Measurements from ENCODE around the gene FADS2. TPM values are rescaled to one million over a fixed set of nuclear protein-coding genes. Genes with fewer than 3 reads are reported as not detected.

FADS2 gene
- total and polyA plus RNA-seq, 9 of the 15 experiments (the other 6 are each of a cell fraction or from before 2014, with no cell fraction given) = 2.9 to 42.8 (median 16.2) TPM

DNA sequence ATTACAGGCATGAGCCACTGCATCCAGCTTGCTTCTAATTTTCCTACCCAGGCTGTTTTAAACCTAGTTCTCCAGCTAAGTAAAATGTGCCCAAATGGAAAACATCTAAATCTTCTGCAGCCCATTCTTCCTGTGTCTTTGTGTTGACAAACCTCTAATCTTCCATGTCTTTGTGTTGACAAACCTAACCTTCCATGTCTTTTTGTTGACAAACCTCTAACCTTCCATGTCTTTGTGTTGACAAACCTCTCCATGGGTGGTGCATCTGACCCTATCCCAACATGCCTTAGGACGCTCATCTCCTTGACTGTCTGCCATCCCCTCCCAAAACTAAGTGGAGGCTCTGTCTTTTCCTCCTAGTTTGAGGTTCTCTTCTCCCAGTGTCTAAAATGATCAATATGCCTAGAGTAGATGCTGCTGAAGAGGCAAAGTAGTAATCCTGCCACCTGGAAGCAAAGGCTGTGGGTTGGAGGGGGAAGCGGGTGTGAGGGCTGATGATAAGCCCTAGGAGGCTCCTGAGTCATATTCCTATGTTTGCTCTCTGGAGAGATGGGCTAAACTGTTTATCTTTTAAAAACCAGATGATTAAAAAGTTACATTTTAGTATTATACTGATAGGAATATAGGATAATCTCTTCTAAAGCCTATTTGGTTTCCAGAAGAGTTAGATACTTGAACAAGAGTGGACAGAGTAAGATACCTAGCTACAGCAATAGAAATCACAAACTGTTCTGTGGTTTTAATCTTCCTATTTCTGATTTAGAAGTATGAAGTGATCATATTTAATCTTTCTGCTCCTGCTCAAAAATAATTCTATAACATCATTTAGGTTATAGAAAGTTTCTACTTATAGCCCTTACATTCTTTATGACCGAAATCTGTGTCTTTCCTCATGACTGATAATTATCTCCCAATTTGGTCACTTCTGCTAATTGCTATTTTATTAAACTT is 27.5 kb upstream of the FADS2 start (continued):
- TF ChIP-seq ZNF707 (CRISPR knock-in tag; conservative IDR thresholded peaks at IDR 0.05) (no peak), RFX1 (IDR thresholded peaks at IDR 0.05) (no peak), ZNF507 (tag; conservative IDR thresholded peaks at IDR 0.05) (no peak), ZNF408 (CRISPR knock-in tag; IDR thresholded peaks at IDR 0.05; ENCODE audit: low read depth) (no peak), PHF21A (IDR thresholded peaks at IDR 0.05; ENCODE audit: borderline replicate concordance, low read depth) (no peak), MCM5 (IDR thresholded peaks at IDR 0.05; ENCODE audit: low read depth) (no peak), RCOR1 (IDR thresholded peaks at IDR 0.05; ENCODE audit: borderline replicate concordance in 1 of 2, low read depth in 2 of 2, low read length in 2 of 2) (peak; percentile 46 to 89; a peak in 3 of 4 replicates), LARP7 (IDR thresholded peaks at IDR 0.05) (no peak)
- TF ChIP-seq, protein P1, sequence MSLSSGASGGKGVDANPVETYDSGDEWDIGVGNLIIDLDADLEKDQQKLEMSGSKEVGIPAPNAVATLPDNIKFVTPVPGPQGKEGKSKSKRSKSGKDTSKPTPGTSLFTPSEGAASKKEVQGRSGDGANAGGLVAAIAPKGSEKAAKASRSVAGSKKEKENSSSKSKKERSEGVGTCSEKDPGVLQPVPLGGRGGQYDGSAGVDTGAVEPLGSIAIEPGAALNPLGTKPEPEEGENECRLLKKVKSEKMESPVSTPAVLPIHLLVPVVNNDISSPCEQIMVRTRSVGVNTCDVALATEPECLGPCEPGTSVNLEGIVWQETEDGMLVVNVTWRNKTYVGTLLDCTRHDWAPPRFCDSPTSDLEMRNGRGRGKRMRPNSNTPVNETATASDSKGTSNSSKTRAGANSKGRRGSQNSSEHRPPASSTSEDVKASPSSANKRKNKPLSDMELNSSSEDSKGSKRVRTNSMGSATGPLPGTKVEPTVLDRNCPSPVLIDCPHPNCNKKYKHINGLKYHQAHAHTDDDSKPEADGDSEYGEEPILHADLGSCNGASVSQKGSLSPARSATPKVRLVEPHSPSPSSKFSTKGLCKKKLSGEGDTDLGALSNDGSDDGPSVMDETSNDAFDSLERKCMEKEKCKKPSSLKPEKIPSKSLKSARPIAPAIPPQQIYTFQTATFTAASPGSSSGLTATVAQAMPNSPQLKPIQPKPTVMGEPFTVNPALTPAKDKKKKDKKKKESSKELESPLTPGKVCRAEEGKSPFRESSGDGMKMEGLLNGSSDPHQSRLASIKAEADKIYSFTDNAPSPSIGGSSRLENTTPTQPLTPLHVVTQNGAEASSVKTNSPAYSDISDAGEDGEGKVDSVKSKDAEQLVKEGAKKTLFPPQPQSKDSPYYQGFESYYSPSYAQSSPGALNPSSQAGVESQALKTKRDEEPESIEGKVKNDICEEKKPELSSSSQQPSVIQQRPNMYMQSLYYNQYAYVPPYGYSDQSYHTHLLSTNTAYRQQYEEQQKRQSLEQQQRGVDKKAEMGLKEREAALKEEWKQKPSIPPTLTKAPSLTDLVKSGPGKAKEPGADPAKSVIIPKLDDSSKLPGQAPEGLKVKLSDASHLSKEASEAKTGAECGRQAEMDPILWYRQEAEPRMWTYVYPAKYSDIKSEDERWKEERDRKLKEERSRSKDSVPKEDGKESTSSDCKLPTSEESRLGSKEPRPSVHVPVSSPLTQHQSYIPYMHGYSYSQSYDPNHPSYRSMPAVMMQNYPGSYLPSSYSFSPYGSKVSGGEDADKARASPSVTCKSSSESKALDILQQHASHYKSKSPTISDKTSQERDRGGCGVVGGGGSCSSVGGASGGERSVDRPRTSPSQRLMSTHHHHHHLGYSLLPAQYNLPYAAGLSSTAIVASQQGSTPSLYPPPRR (CRISPR knock-in tag; IDR thresholded peaks at IDR 0.05; ENCODE audit: borderline replicate concordance) = no peak
- TF ChIP-seq, protein P2, sequence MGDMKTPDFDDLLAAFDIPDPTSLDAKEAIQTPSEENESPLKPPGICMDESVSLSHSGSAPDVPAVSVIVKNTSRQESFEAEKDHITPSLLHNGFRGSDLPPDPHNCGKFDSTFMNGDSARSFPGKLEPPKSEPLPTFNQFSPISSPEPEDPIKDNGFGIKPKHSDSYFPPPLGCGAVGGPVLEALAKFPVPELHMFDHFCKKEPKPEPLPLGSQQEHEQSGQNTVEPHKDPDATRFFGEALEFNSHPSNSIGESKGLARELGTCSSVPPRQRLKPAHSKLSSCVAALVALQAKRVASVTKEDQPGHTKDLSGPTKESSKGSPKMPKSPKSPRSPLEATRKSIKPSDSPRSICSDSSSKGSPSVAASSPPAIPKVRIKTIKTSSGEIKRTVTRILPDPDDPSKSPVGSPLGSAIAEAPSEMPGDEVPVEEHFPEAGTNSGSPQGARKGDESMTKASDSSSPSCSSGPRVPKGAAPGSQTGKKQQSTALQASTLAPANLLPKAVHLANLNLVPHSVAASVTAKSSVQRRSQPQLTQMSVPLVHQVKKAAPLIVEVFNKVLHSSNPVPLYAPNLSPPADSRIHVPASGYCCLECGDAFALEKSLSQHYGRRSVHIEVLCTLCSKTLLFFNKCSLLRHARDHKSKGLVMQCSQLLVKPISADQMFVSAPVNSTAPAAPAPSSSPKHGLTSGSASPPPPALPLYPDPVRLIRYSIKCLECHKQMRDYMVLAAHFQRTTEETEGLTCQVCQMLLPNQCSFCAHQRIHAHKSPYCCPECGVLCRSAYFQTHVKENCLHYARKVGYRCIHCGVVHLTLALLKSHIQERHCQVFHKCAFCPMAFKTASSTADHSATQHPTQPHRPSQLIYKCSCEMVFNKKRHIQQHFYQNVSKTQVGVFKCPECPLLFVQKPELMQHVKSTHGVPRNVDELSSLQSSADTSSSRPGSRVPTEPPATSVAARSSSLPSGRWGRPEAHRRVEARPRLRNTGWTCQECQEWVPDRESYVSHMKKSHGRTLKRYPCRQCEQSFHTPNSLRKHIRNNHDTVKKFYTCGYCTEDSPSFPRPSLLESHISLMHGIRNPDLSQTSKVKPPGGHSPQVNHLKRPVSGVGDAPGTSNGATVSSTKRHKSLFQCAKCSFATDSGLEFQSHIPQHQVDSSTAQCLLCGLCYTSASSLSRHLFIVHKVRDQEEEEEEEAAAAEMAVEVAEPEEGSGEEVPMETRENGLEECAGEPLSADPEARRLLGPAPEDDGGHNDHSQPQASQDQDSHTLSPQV (IDR thresholded peaks at IDR 0.05) = peak; percentile 61
- TF ChIP-seq, protein P3, sequence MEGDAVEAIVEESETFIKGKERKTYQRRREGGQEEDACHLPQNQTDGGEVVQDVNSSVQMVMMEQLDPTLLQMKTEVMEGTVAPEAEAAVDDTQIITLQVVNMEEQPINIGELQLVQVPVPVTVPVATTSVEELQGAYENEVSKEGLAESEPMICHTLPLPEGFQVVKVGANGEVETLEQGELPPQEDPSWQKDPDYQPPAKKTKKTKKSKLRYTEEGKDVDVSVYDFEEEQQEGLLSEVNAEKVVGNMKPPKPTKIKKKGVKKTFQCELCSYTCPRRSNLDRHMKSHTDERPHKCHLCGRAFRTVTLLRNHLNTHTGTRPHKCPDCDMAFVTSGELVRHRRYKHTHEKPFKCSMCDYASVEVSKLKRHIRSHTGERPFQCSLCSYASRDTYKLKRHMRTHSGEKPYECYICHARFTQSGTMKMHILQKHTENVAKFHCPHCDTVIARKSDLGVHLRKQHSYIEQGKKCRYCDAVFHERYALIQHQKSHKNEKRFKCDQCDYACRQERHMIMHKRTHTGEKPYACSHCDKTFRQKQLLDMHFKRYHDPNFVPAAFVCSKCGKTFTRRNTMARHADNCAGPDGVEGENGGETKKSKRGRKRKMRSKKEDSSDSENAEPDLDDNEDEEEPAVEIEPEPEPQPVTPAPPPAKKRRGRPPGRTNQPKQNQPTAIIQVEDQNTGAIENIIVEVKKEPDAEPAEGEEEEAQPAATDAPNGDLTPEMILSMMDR (IDR thresholded peaks at IDR 0.05 in 2 of 3, conservative IDR thresholded peaks at IDR 0.05 in 1 of 3; ENCODE audit: insufficient read depth in 2 of 3, low read depth in 1 of 3, low read length in 3 of 3) = no peak
- TF ChIP-seq, protein P4, sequence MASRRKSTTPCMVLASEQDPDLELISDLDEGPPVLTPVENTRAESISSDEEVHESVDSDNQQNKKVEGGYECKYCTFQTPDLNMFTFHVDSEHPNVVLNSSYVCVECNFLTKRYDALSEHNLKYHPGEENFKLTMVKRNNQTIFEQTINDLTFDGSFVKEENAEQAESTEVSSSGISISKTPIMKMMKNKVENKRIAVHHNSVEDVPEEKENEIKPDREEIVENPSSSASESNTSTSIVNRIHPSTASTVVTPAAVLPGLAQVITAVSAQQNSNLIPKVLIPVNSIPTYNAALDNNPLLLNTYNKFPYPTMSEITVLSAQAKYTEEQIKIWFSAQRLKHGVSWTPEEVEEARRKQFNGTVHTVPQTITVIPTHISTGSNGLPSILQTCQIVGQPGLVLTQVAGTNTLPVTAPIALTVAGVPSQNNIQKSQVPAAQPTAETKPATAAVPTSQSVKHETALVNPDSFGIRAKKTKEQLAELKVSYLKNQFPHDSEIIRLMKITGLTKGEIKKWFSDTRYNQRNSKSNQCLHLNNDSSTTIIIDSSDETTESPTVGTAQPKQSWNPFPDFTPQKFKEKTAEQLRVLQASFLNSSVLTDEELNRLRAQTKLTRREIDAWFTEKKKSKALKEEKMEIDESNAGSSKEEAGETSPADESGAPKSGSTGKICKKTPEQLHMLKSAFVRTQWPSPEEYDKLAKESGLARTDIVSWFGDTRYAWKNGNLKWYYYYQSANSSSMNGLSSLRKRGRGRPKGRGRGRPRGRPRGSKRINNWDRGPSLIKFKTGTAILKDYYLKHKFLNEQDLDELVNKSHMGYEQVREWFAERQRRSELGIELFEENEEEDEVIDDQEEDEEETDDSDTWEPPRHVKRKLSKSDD (conservative IDR thresholded peaks at IDR 0.05; ENCODE audit: low read length) = no peak
